GM20000 (cell line): Measurements from ENCODE around the gene ANKRD11.
A peak's percentile ranks its signal among the peaks of the same experiment; 100 is the strongest.

Experiments used
- DNase-seq: peaks from one replicate; pipeline ENCODE4 v3.0.0; 2012; ENCODE audit warnings: low spot score
- CTCF ChIP-seq: IDR thresholded peaks from 2 replicates; pipeline ENCODE4 v1.5.1; 2012; ENCODE audit warnings: mild to moderate bottlenecking, control low read depth; ENCODE audit errors: extremely low read depth, missing control alignments

Gene ANKRD11

GRCh38 chr16:89358030-89359005, 132.0 kb downstream of the ANKRD11 start:
- TF ChIP-seq CTCF: no peak
- DNase-seq: no peak

- DNase-seq: no peak
- TF ChIP-seq CTCF: peak; percentile 29
Observed at GRCh38 chr16:89357055-89357816, 133.1 kb downstream of the ANKRD11 start.

- no peak for TF ChIP-seq CTCF
- DNase-seq: no peak
Observed at GRCh38 chr16:89355686-89356085, 134.7 kb downstream of the ANKRD11 start.

- DNase-seq: no peak
- TF ChIP-seq CTCF: no peak
Observed at GRCh38 chr16:89355007-89355406, 135.4 kb downstream of the ANKRD11 start.

GRCh38 chr16:89354325-89354724, 136.0 kb downstream of the ANKRD11 start:
- DNase-seq: no peak
- no peak for TF ChIP-seq CTCF

- no peak for TF ChIP-seq CTCF
- DNase-seq: no peak
Observed at GRCh38 chr16:89352091-89352681, 138.2 kb downstream of the ANKRD11 start.
